Measurements from ENCODE around the gene FANCC. TPM values are rescaled to one million over a fixed set of nuclear protein-coding genes. Genes with fewer than 3 reads are reported as not detected.
A peak's percentile ranks its signal among the peaks of the same experiment; 100 is the strongest.

FANCC gene
- total RNA-seq (9.8 TPM), polyA plus RNA-seq (ENCODE audit: insufficient read depth in 1 of 8, insufficient read length in 8 of 8, low replicate concordance in 1 of 8) (10 to 100 TPM; 12.5 to 16.4 (median 15.0) TPM)
- long read RNA-seq, donor 1 = 0 reads
- long read RNA-seq, donor 2 = 0 reads
- long read RNA-seq, donor 3 = 0 reads
- long read RNA-seq, donor 4, full-length matches to known transcripts = 1 of 1 reads
- long read RNA-seq, donor 4, partial matches to known transcripts = 0 of 1 reads
- long read RNA-seq, donor 4, other reads (novel, unspliced or antisense) = 0 of 1 reads
- long read RNA-seq, donor 5, full-length matches to known transcripts = 2 of 2 reads
- long read RNA-seq, donor 5, partial matches to known transcripts = 0 of 2 reads
- long read RNA-seq, donor 5, other reads (novel, unspliced or antisense) = 0 of 2 reads
- long read RNA-seq, donor 6, full-length matches to known transcripts = 3 of 3 reads
- long read RNA-seq, donor 6, partial matches to known transcripts = 0 of 3 reads
- long read RNA-seq, donor 6, other reads (novel, unspliced or antisense) = 0 of 3 reads
- long read RNA-seq, donor 7, full-length matches to known transcripts = 2 of 2 reads
- long read RNA-seq, donor 7, partial matches to known transcripts = 0 of 2 reads
- long read RNA-seq, donor 7, other reads (novel, unspliced or antisense) = 0 of 2 reads
- long read RNA-seq, donor 8, full-length matches to known transcripts = 2 of 2 reads
- long read RNA-seq, donor 8, partial matches to known transcripts = 0 of 2 reads
- long read RNA-seq, donor 8, other reads (novel, unspliced or antisense) = 0 of 2 reads
- long read RNA-seq, donor 9, partial matches to known transcripts = 0 of 1 reads
- long read RNA-seq, donor 9, other reads (novel, unspliced or antisense) = 0 of 1 reads
- long read RNA-seq, donor 10, full-length matches to known transcripts = 2 of 2 reads
- long read RNA-seq, donor 10, partial matches to known transcripts = 0 of 2 reads
- long read RNA-seq, donor 10, other reads (novel, unspliced or antisense) = 0 of 2 reads
- long read RNA-seq, donor 11, full-length matches to known transcripts = 2 of 2 reads
- long read RNA-seq, donor 11, partial matches to known transcripts = 0 of 2 reads
- long read RNA-seq, donor 11, other reads (novel, unspliced or antisense) = 0 of 2 reads

DNA sequence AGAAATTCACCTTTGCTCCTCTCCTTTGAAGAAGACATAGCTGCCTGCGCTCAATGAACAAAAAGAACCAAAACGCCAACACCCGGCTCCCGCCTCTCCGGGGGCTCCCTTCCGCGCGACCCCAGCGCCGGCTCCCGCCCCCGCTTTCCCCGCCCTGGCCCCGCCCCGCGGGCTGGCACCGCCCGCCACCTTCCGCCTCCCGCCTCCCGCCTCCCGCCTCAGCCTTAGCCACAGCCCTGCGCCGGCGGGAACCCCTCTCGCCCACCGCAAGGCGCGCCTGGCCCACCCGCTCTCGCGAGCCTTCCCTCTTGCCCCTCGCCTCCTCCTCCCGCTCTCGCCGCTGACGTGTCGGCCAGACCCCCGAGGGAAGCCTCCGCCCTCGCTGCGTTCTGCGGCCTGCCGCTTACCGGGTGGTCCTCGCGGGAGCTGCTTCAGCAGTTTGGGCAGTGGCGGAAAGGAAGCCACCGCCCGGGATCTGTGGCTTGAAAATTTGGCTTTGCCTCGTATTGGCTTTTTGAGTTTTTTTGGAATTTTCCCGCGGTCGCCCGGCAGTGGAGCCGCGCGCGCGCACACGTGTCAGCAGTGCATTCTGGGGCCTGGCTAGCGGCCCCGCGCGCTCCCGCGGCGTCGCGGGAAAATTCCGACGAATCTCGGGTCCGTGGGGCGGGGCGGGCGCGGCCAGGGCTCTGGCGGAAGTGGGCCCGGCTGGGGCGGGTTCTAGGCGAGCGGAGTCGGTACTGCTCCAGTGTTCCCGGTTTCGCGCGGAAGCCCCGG is at the start of gene FANCC:
Gene FANCC (minus strand): TSS at position 591 of the 774 bp plus-strand sequence. CDS start 68,418 bp downstream, outside the sequence.
- Histone ChIP-seq H3K4me1 (ENCODE audit: control insufficient read depth, insufficient read depth, low read length) (peaks cover 4% of the 10 kb centered on the region), H3K36me3 (ENCODE audit: control insufficient read depth, insufficient read depth, low read length) (no peaks in the 10 kb centered on the region), H3K9me3 (replicated peaks; ENCODE audit: control insufficient read depth, low read depth, low read length) (no peaks in the 10 kb centered on the region), H3K4me3 (ENCODE audit: low read length) (peak within 1 kb of the TSS; percentile 94), H3K27ac (ENCODE audit: low read length) (peak within 1 kb of the TSS; percentile 99), H3K27me3 (ENCODE audit: control insufficient read depth, insufficient read depth, low read length) (no peaks in the 10 kb centered on the region)
- peak; percentile 97 for DNase-seq
- WGBS (ENCODE audit: insufficient coverage) = under 1% methylated on average over 79 of the region's 89 CpGs

DNA sequence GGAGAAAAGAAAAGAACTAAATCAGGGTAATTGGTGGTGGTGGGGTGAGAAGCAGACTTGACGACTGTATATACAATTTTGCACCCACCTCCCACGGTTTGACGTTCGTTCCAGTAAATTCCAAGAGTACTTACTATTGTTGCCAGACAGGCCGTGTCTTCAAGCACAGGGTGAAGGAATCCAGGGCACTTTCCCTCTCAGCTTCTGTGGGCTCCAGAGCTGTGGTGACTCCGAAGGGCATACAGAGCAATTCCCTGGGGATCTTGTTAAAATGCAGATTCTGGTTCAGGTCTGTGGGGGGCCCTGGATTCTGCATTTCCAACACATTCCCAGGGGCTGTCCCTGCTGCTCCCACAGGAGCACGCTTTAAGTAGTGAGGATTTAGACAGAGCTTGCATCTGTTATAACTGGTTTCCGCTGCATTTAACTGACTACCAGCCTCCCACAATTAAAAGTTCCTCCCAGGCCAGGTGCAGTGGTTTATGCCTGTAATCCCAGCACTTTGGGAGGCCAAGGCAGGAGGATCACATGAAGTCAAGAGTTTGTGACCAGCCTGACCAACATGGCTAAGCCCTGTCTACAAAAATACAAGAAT is 49.3 kb upstream of the FANCC start:
- WGBS (ENCODE audit: insufficient coverage) = 40% methylated on average over 6 of the region's 8 CpGs
- H3K9me3 ChIP-seq (replicated peaks; ENCODE audit: control insufficient read depth, low read depth, low read length) = no peaks in the 10 kb centered on the region
- DNase-seq = no peak
- no peak overlapping the region for H3K4me3 ChIP-seq (ENCODE audit: low read length)
- H3K4me1 ChIP-seq (ENCODE audit: control insufficient read depth, insufficient read depth, low read length) = peaks cover 5% of the 10 kb centered on the region
- no peak overlapping the region for H3K27ac ChIP-seq (ENCODE audit: low read length)
- H3K36me3 ChIP-seq (ENCODE audit: control insufficient read depth, insufficient read depth, low read length) = no peaks in the 10 kb centered on the region
- peaks cover 4% of the 10 kb centered on the region for H3K27me3 ChIP-seq (ENCODE audit: control insufficient read depth, insufficient read depth, low read length)

DNA sequence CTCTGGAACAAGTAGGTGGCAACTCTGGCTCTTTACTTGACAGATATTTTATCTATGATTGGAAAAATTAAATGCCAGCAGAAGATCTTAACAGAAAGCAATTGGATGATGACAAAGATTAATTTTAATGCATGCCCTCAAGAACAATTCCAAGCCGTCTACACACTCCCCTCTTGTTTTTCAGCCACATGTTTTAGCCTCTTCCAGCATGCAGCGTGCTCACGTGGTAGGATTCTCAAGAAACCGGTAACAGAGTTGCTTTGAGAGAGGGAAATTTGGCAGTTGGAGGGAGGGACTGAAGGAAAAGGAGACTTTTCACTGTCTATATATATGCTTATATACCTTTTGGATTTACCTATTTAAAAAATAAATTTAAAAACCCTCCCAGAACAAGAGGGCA is 48.3 kb upstream of the FANCC start:
- no peak overlapping the region for H3K4me3 ChIP-seq (ENCODE audit: low read length)
- H3K27ac ChIP-seq (ENCODE audit: low read length) = no peak overlapping the region
- DNase-seq = no peak
- peaks cover 5% of the 10 kb centered on the region for H3K4me1 ChIP-seq (ENCODE audit: control insufficient read depth, insufficient read depth, low read length)
- H3K36me3 ChIP-seq (ENCODE audit: control insufficient read depth, insufficient read depth, low read length) = no peaks in the 10 kb centered on the region
- H3K27me3 ChIP-seq (ENCODE audit: control insufficient read depth, insufficient read depth, low read length) = peaks cover 4% of the 10 kb centered on the region
- H3K9me3 ChIP-seq (replicated peaks; ENCODE audit: control insufficient read depth, low read depth, low read length) = no peaks in the 10 kb centered on the region
- WGBS (ENCODE audit: insufficient coverage) = no CpG with 5 or more reads among the region's 4 CpGs

- no peak overlapping the region for H3K27ac ChIP-seq (ENCODE audit: low read length)
- no peak overlapping the region for H3K4me3 ChIP-seq (ENCODE audit: low read length)
- peaks cover 5% of the 10 kb centered on the region for H3K4me1 ChIP-seq (ENCODE audit: control insufficient read depth, insufficient read depth, low read length)
- no peaks in the 10 kb centered on the region for H3K36me3 ChIP-seq (ENCODE audit: control insufficient read depth, insufficient read depth, low read length)
- WGBS (ENCODE audit: insufficient coverage) = 19% methylated on average over 10 of the region's 12 CpGs
- no peaks in the 10 kb centered on the region for H3K9me3 ChIP-seq (replicated peaks; ENCODE audit: control insufficient read depth, low read depth, low read length)
- H3K27me3 ChIP-seq (ENCODE audit: control insufficient read depth, insufficient read depth, low read length) = peaks cover 4% of the 10 kb centered on the region
- DNase-seq = peak; percentile 74
Measured at GRCh38 chr9:95363051-95363841, 45.7 kb upstream of the FANCC start.

DNA sequence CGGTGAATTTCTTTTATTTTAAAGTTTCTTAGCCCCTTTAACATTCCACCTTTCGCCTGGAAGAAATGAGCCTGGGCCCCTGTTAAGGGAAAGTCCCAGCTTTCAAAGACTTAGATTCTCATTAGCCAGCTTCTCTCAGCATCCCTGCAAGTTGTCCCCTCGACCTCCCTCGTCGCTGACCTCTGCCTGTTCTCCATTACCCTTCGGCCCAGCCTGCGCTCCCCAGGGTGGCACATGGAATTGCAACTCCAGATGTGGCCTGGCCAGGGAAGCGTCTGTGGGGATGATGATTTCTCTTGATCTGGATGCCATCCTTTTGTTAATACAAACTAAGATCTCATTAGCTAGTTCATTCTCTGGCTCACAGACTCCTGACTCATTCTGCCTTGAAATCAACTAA is 43.4 kb upstream of the FANCC start:
- peaks cover 5% of the 10 kb centered on the region for H3K4me1 ChIP-seq (ENCODE audit: control insufficient read depth, insufficient read depth, low read length)
- DNase-seq = no peak
- 33% methylated on average over 1 of the region's 8 CpGs for WGBS (ENCODE audit: insufficient coverage)
- H3K27ac ChIP-seq (ENCODE audit: low read length) = no peak overlapping the region
- H3K4me3 ChIP-seq (ENCODE audit: low read length) = no peak overlapping the region
- no peaks in the 10 kb centered on the region for H3K9me3 ChIP-seq (replicated peaks; ENCODE audit: control insufficient read depth, low read depth, low read length)
- H3K36me3 ChIP-seq (ENCODE audit: control insufficient read depth, insufficient read depth, low read length) = no peaks in the 10 kb centered on the region
- no peaks in the 10 kb centered on the region for H3K27me3 ChIP-seq (ENCODE audit: control insufficient read depth, insufficient read depth, low read length)

DNA sequence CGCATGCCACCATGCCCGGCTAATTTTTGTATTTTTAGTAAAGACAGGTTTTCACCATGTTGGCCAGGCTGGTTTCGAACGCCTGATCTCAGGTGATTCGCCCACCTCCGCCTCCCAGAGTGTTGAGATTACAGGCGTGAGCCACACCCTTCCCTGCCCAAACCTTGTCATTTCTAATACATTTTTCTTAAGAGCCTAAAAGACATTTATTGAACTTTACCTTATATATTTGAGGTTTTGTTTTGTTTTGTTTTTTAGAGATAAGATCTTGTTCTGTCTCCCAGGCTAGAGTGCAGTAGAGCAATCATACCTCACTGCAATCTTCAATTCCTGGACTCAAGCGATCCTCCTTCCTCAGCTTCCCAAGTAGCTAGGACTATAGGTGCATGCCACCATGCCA is 39.8 kb upstream of the FANCC start:
- Histone ChIP-seq H3K4me1 (ENCODE audit: control insufficient read depth, insufficient read depth, low read length) (no peaks in the 10 kb centered on the region), H3K36me3 (ENCODE audit: control insufficient read depth, insufficient read depth, low read length) (no peaks in the 10 kb centered on the region), H3K27ac (ENCODE audit: low read length) (no peak overlapping the region), H3K27me3 (ENCODE audit: control insufficient read depth, insufficient read depth, low read length) (peaks cover 2% of the 10 kb centered on the region), H3K9me3 (replicated peaks; ENCODE audit: control insufficient read depth, low read depth, low read length) (no peaks in the 10 kb centered on the region), H3K4me3 (ENCODE audit: low read length) (no peak overlapping the region)
- WGBS (ENCODE audit: insufficient coverage) = 100% methylated on average over 4 of the region's 8 CpGs
- no peak for DNase-seq

DNA sequence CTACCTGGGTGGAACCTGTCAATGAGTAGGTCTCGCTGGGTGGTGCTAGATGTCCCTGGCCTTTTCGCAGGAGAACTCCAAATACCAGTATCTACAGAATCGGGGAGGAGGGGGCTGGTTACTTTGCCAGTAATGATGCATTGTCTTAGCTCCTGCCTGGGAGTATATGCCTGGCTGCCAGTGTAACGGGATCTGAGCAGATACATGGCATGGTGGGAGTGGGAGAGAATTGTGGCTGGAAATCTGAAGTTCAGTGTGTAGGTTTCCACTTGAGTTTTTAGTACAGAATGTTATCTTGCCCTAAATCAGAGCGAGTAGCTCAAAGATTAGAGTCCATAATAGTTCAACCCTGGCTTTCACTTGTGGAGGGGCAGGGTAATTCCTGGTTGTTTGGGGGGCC is 38.0 kb upstream of the FANCC start:
- DNase-seq = no peak
- peaks cover 7% of the 10 kb centered on the region for H3K27me3 ChIP-seq (ENCODE audit: control insufficient read depth, insufficient read depth, low read length)
- H3K4me1 ChIP-seq (ENCODE audit: control insufficient read depth, insufficient read depth, low read length) = no peaks in the 10 kb centered on the region
- H3K9me3 ChIP-seq (replicated peaks; ENCODE audit: control insufficient read depth, low read depth, low read length) = no peaks in the 10 kb centered on the region
- 75% methylated on average over 3 of the region's 5 CpGs for WGBS (ENCODE audit: insufficient coverage)
- no peak overlapping the region for H3K27ac ChIP-seq (ENCODE audit: low read length)
- H3K4me3 ChIP-seq (ENCODE audit: low read length) = no peak overlapping the region
- no peaks in the 10 kb centered on the region for H3K36me3 ChIP-seq (ENCODE audit: control insufficient read depth, insufficient read depth, low read length)

GRCh38 chr9:95351051-95351450 is 33.5 kb upstream of the FANCC start:
- no peak overlapping the region for H3K4me3 ChIP-seq (ENCODE audit: low read length)
- H3K27ac ChIP-seq (ENCODE audit: low read length) = no peak overlapping the region
- no peak for DNase-seq
- no peaks in the 10 kb centered on the region for H3K36me3 ChIP-seq (ENCODE audit: control insufficient read depth, insufficient read depth, low read length)
- 98% methylated on average over 16 of the region's 25 CpGs for WGBS (ENCODE audit: insufficient coverage)
- no peaks in the 10 kb centered on the region for H3K9me3 ChIP-seq (replicated peaks; ENCODE audit: control insufficient read depth, low read depth, low read length)
- H3K4me1 ChIP-seq (ENCODE audit: control insufficient read depth, insufficient read depth, low read length) = peaks cover 10% of the 10 kb centered on the region
- peaks cover 32% of the 10 kb centered on the region for H3K27me3 ChIP-seq (ENCODE audit: control insufficient read depth, insufficient read depth, low read length)

DNA sequence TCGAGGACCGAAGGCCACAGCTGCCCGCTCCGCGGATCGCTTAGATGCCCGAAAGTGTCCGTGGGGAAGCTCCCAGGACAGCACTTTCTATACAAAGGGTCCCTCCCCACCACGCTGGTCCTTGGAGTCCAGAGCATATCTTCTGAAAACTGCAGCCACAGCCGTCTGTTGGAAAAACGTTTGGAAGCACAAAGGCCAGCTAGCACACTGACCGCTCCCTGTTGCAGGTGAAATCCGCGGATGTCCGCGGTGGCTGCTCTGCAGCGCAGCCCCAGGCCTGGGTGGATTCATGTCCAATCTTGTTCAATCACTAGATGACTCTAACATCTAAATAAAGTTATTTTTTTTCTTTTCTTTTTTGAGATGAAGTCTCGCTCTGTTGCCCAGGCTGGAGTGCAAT is 32.8 kb upstream of the FANCC start:
- WGBS (ENCODE audit: insufficient coverage) = 47% methylated on average over 18 of the region's 18 CpGs
- Histone ChIP-seq H3K4me1 (ENCODE audit: control insufficient read depth, insufficient read depth, low read length) (peaks cover 10% of the 10 kb centered on the region), H3K27ac (ENCODE audit: low read length) (no peak overlapping the region), H3K9me3 (replicated peaks; ENCODE audit: control insufficient read depth, low read depth, low read length) (no peaks in the 10 kb centered on the region), H3K36me3 (ENCODE audit: control insufficient read depth, insufficient read depth, low read length) (no peaks in the 10 kb centered on the region), H3K27me3 (ENCODE audit: control insufficient read depth, insufficient read depth, low read length) (peaks cover 30% of the 10 kb centered on the region), H3K4me3 (ENCODE audit: low read length) (no peak overlapping the region)
- no peak for DNase-seq
